Measurements from ENCODE around the gene GNB1. TPM values are rescaled to one million over a fixed set of nuclear protein-coding genes. Genes with fewer than 3 reads are reported as not detected.

GNB1 gene
- total and polyA plus RNA-seq, 12 donors = 79.6 to 482 (median 163) TPM

DNA sequence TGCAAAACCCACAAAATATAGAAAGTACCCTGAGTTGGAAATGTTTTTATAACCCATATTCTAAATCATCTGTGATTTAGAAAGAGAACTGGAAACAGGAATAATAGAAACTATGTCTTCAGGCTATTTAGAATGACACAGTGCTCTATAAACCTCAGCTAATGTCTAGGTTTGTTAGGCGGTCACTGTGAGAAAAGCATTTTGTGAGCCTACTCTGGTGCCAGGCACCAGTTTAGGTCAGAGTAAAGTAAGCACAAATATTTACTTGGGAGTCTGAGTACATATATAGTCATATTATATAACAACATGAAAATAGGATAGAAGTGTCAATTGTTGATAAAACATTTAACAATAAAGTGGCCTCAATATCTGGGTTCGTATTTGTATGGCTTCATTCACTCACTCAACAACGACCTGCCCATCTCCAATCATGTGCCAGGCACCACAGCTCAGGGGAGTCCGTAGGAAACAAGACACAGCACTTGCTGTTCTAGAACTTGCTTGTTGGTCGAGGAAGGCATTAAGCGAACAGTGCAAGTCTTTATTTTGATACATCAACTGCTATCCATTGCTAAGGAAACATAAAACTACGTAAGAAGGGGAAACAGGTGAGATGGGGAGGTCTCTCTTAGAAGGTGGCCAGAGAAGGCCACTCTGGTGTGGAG, 37.2 kb downstream of the GNB1 start:
- WGBS, 4 donors = 77 to 80% (median 78%) methylated on average over 7 of the region's 7 CpGs
- Histone ChIP-seq H3K27me3 (no peaks in the 10 kb centered on the region), H3K4me1 (replicated peaks in 1 of 2) (peaks cover 13 to 38% of the 10 kb centered on the region in 2 donors), H3K27ac (no peak overlapping the region), H3K9me3 (replicated peaks in 1 of 3) (no peaks in the 10 kb centered on the region), H3K36me3 (replicated peaks in 1 of 2) (no peaks in the 10 kb centered on the region), H3K4me3 (no peak overlapping the region)
- TF ChIP-seq, protein P1, sequence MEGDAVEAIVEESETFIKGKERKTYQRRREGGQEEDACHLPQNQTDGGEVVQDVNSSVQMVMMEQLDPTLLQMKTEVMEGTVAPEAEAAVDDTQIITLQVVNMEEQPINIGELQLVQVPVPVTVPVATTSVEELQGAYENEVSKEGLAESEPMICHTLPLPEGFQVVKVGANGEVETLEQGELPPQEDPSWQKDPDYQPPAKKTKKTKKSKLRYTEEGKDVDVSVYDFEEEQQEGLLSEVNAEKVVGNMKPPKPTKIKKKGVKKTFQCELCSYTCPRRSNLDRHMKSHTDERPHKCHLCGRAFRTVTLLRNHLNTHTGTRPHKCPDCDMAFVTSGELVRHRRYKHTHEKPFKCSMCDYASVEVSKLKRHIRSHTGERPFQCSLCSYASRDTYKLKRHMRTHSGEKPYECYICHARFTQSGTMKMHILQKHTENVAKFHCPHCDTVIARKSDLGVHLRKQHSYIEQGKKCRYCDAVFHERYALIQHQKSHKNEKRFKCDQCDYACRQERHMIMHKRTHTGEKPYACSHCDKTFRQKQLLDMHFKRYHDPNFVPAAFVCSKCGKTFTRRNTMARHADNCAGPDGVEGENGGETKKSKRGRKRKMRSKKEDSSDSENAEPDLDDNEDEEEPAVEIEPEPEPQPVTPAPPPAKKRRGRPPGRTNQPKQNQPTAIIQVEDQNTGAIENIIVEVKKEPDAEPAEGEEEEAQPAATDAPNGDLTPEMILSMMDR (IDR thresholded peaks at IDR 0.05) = no peak
- TF ChIP-seq POLR2A (IDR thresholded peaks at IDR 0.05) = no peak
- no peak for DNase-seq
- intact Hi-C loops (cut with DNase I) = no loop called here

DNA sequence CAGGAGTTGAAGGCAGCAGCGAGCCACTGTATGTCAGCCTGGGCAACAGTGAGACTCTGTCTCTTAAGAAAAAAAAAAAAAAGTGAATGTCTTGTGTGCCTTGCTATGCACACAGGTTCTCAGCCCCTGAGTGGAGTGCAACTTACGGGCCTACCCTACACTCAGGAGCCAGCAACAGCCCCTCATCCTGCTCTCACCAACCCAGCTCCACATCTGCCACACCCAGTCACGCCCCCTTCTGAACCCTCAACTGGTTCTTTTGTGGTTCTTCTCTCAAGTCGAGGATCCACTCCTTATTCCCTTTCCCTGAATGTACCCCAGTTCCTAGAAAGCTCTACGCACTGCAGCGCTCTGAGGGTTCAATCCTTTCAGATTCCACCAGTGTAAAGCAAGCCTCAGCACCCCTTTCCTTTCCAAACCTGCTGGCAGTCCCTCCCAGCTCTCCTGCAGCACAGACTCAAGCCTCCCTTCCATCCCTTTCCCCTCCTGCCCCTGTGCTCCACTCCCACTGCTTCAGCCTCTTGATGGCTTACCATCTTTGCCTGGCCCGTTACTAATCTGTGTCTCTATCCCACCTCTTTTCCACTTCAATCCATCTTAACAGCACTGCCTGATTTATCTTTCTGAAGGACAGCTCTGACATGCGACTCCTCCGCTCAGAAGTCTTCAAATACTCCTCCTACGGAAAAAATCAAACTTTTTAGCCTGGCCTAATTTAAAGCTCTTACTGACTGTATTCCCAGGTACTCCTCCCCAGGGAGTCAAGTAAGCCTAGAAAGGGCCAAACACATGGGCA, 38.1 kb downstream of the GNB1 start:
- no peak for DNase-seq
- H3K9me3 ChIP-seq (replicated peaks in 1 of 3) = no peaks in the 10 kb centered on the region
- intact Hi-C loops (cut with DNase I) = no loop called here

DNA sequence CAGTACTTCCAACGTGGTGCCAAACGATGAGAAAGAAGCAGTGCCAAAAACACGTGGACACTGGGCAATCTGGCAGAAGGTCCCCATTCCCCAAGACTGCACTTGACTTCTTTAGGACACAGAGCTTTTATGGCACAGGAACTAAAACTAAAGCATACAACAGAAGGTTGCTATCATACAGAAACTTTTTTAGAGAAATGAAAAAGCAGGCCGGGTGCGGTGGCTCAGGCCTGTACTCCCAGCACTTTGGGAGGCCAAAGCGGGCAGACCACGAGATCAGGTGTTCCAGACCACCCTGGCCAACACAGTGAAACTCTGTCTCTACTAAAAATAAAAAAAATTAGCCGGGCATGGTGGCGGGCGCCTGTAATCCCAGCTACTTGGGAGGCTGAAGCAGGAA, 43.0 kb downstream of the GNB1 start:
- Histone ChIP-seq H3K4me3 (no peak overlapping the region), H3K4me1 (replicated peaks in 1 of 2) (peaks cover 22 to 65% of the 10 kb centered on the region in 2 donors)
- 66 to 74% (median 71%) methylated on average over 10 of the region's 10 CpGs for WGBS, 4 donors

More for the DNA sequence above, 38.1 kb downstream of the GNB1 start:
- no peak for TF ChIP-seq POLR2A (IDR thresholded peaks at IDR 0.05)
- TF ChIP-seq, protein P1 (IDR thresholded peaks at IDR 0.05) = no peak
- 70 to 77% (median 72%) methylated on average over 10 of the region's 10 CpGs for WGBS, 4 donors
- no peaks in the 10 kb centered on the region for H3K27me3 ChIP-seq
- no peaks in the 10 kb centered on the region for H3K36me3 ChIP-seq (replicated peaks in 1 of 2)
- no peak overlapping the region for H3K27ac ChIP-seq
- H3K4me3 ChIP-seq = no peak overlapping the region
- peaks cover 7 to 38% of the 10 kb centered on the region in 2 donors for H3K4me1 ChIP-seq (replicated peaks in 1 of 2)

More for the DNA sequence above, 43.0 kb downstream of the GNB1 start:
- intact Hi-C loops (cut with DNase I) = no loop called here
- Histone ChIP-seq H3K36me3 (replicated peaks in 1 of 2) (no peaks in the 10 kb centered on the region), H3K9me3 (replicated peaks in 1 of 3) (no peaks in the 10 kb centered on the region), H3K27me3 (no peaks in the 10 kb centered on the region), H3K27ac (peak overlapping the region in 3 of 5 donors; percentile 49 to 77 (median 70))
- no peak for DNase-seq
- TF ChIP-seq, protein P1 (IDR thresholded peaks at IDR 0.05) = no peak
- no peak for TF ChIP-seq POLR2A (IDR thresholded peaks at IDR 0.05)

Data from adrenal gland (tissue), 12 donors.